Loucy (cell line): ENCODE data around the gene CTNND2.

Experiments
- H2AFZ ChIP-seq: fragments of 200-600 bp; sonication (generic); 2 replicates; pipeline ENCODE4 v1.6.0; 2016; ENCODE audit warnings: antibody characterized with exemption, mild to moderate bottlenecking, low read length, moderate library complexity
- H3F3A ChIP-seq: fragments of 200-600 bp; 2 replicates; pipeline ENCODE4 v1.6.0; 2016; ENCODE audit warnings: antibody characterized with exemption, low read depth, mild to moderate bottlenecking
- H3K27me3 ChIP-seq: fragments of 200-600 bp; sonication (generic); 2 replicates; pipeline ENCODE4 v1.6.1; 2014; ENCODE audit warnings: low read length, mild to moderate bottlenecking; ENCODE audit not compliant: insufficient read depth, poor library complexity, severe bottlenecking
- H3K36me3 ChIP-seq: fragments of 200-600 bp; sonication (generic); 2 replicates; pipeline ENCODE4 v1.6.1; 2016; ENCODE audit warnings: low read length; ENCODE audit not compliant: insufficient read depth
- H3K4me1 ChIP-seq: fragments of 200-600 bp; sonication (generic); 2 replicates; pipeline ENCODE4 v1.5.1; 2014; ENCODE audit warnings: low read length, mild to moderate bottlenecking; ENCODE audit not compliant: insufficient read depth, poor library complexity, severe bottlenecking
- H3K4me2 ChIP-seq: fragments of 200-600 bp; sonication (generic); 2 replicates; pipeline ENCODE4 v1.6.0; 2014; ENCODE audit warnings: antibody characterized with exemption, low read length, low read depth, mild to moderate bottlenecking; ENCODE audit not compliant: poor library complexity, severe bottlenecking
- H3K4me3 ChIP-seq: fragments of 200-600 bp; sonication (generic); 2 replicates; pipeline ENCODE4 v1.5.1; 2014; ENCODE audit warnings: low read length, mild to moderate bottlenecking, mixed read lengths; ENCODE audit not compliant: poor library complexity, severe bottlenecking
- H3K79me2 ChIP-seq: fragments of 200-600 bp; sonication (generic); 2 replicates; pipeline ENCODE4 v1.6.1; 2014; ENCODE audit warnings: low read length; ENCODE audit not compliant: insufficient read depth
- H3K9ac ChIP-seq: fragments of 200-600 bp; sonication (generic); 2 replicates; pipeline ENCODE4 v1.6.0; 2014; ENCODE audit warnings: mild to moderate bottlenecking, low read depth, low read length, moderate library complexity; ENCODE audit not compliant: poor library complexity, severe bottlenecking
- H3K9me2 ChIP-seq: fragments of 200-600 bp; sonication (generic); replicated peaks from 2 replicates; pipeline ENCODE4 v1.6.1; 2016; ENCODE audit warnings: low read depth, low read length, mixed read lengths
- H3K9me3 ChIP-seq: fragments of 200-600 bp; sonication (generic); 2 replicates; pipeline ENCODE4 v1.6.1; 2014; ENCODE audit warnings: mild to moderate bottlenecking, antibody characterized with exemption, low read length, low read depth; ENCODE audit not compliant: insufficient read depth
- H4K20me1 ChIP-seq: fragments of 200-600 bp; sonication (generic); 2 replicates; pipeline ENCODE4 v1.6.0; 2014; ENCODE audit warnings: antibody characterized with exemption, low read length, mild to moderate bottlenecking; ENCODE audit not compliant: insufficient read depth, poor library complexity, severe bottlenecking
- CTCF ChIP-seq: fragments of 200-600 bp; sonication (generic); conservative IDR thresholded peaks from 2 replicates; pipeline ENCODE4 v1.5.1; 2014; ENCODE audit warnings: mild to moderate bottlenecking, antibody characterized with exemption, low read length
- EZH2phosphoT487 ChIP-seq: fragments of 200-600 bp; IDR thresholded peaks from 2 replicates; pipeline ENCODE4 v1.6.1; 2018; ENCODE audit warnings: antibody characterized with exemption, mild to moderate bottlenecking, moderate library complexity, borderline replicate concordance

The CTNND2 gene

DNA sequence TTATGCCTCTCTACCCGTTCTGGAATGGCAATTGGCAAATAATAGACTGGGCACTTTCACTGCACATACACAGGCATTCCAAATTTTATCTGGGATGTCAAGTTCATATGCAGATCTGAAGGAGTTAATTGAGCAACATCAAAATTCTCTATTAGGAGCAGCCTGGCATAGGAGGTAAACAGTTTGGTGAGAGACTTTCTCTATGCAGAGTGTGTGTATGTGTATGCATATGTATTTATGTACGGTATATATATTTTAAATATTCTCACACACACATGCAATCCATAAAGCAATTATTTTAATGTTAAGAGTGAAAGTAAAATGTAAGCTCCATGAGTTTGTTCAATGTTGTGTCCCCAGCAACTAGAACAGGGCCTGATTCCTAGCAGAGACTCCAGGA is 517.8 kb downstream of the CTNND2 start:
- H3K36me3 ChIP-seq = no peaks in the 10 kb centered on the region
- no peak overlapping the region for H3K4me3 ChIP-seq
- no peak overlapping the region for H3K4me2 ChIP-seq

GRCh38 chr5:11385901-11386293 is 518.3 kb downstream of the CTNND2 start:
- TF ChIP-seq EZH2phosphoT487 (no peak), CTCF (no peak)
- no peak overlapping the region for H3K4me2 ChIP-seq

More for the DNA sequence above, 517.8 kb downstream of the CTNND2 start:
- H3K27me3 ChIP-seq = no peaks in the 10 kb centered on the region
- H4K20me1 ChIP-seq = no peaks in the 10 kb centered on the region
- no peaks in the 10 kb centered on the region for H3K79me2 ChIP-seq
- H3K4me1 ChIP-seq = no peaks in the 10 kb centered on the region
- H2AFZ ChIP-seq = no peak overlapping the region
- H3K9me3 ChIP-seq = no peaks in the 10 kb centered on the region
- TF ChIP-seq EZH2phosphoT487 = no peak
- no peaks in the 10 kb centered on the region for H3K9me2 ChIP-seq
- H3F3A ChIP-seq = no peaks in the 10 kb centered on the region
- H3K9ac ChIP-seq = no peak overlapping the region

DNA sequence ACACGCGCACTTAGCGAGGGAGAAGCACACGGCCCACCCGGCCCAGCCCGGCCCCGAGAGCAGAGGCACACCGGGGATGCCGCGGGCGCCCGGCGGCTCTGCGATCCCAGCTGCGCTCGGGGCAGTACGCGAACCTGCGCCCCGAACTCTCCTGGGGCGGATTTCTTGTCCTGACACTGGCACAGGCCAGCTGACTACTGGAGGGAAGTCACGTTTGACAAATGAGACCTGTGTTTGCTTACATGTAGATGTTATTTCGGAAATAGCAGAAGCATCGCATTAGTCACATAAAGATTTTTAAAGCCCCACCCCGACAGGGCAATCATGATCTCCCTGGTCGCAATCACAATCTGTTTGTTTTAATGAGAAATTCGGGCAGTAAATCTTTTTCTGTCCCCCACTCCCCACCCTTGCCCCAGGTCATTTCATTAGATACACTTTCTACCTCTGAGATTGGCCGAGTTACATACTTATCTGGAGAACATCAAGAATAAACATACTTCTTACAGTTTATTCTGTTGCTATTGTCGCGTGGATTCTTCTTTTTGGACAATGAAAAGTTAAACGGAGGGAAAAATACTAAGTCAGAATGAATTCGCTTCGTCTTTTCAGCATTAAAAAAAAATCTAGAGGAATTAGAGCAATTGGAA is 518.9 kb downstream of the CTNND2 start:
- Histone ChIP-seq H3K4me1 (no peaks in the 10 kb centered on the region), H2AFZ (no peak overlapping the region), H3K79me2 (no peaks in the 10 kb centered on the region), H3K4me3 (no peak overlapping the region), H3K9me3 (no peaks in the 10 kb centered on the region), H3K9me2 (no peaks in the 10 kb centered on the region), H4K20me1 (no peaks in the 10 kb centered on the region), H3K36me3 (no peaks in the 10 kb centered on the region), H3F3A (no peaks in the 10 kb centered on the region), H3K27me3 (no peaks in the 10 kb centered on the region), H3K9ac (no peak overlapping the region), H3K4me2 (no peak overlapping the region)
- no peak for TF ChIP-seq EZH2phosphoT487
- no peak for TF ChIP-seq CTCF

More at GRCh38 chr5:11385901-11386293, 518.3 kb downstream of the CTNND2 start:
- Histone ChIP-seq H3K4me1 (no peaks in the 10 kb centered on the region), H2AFZ (peak overlapping the region; percentile 67; the same call in 1 of the 2 replicates), H3K36me3 (no peaks in the 10 kb centered on the region), H3K9ac (no peak overlapping the region), H3K79me2 (no peaks in the 10 kb centered on the region), H3K27me3 (no peaks in the 10 kb centered on the region), H4K20me1 (no peaks in the 10 kb centered on the region), H3K9me3 (no peaks in the 10 kb centered on the region), H3F3A (no peaks in the 10 kb centered on the region), H3K9me2 (no peaks in the 10 kb centered on the region), H3K4me3 (no peak overlapping the region)
